Loucy (cell line): Measurements from ENCODE around the gene ECEL1.
"Not testable (repeated sequence)": the region's sequence is repeated elsewhere in the genome, so short reads cannot be mapped to it uniquely, and the experiment has no call there.

Experiments
- H2AFZ ChIP-seq: fragments of 200-600 bp; sonication (generic); 2 replicates; pipeline ENCODE4 v1.6.0; 2016; ENCODE audit warnings: antibody characterized with exemption, mild to moderate bottlenecking, low read length, moderate library complexity
- H3F3A ChIP-seq: fragments of 200-600 bp; 2 replicates; pipeline ENCODE4 v1.6.0; 2016; ENCODE audit warnings: antibody characterized with exemption, low read depth, mild to moderate bottlenecking
- H3K27me3 ChIP-seq: fragments of 200-600 bp; sonication (generic); 2 replicates; pipeline ENCODE4 v1.6.1; 2014; ENCODE audit warnings: low read length, mild to moderate bottlenecking; ENCODE audit not compliant: insufficient read depth, poor library complexity, severe bottlenecking
- H3K36me3 ChIP-seq: fragments of 200-600 bp; sonication (generic); 2 replicates; pipeline ENCODE4 v1.6.1; 2016; ENCODE audit warnings: low read length; ENCODE audit not compliant: insufficient read depth
- H3K4me1 ChIP-seq: fragments of 200-600 bp; sonication (generic); 2 replicates; pipeline ENCODE4 v1.5.1; 2014; ENCODE audit warnings: low read length, mild to moderate bottlenecking; ENCODE audit not compliant: insufficient read depth, poor library complexity, severe bottlenecking
- H3K4me2 ChIP-seq: fragments of 200-600 bp; sonication (generic); 2 replicates; pipeline ENCODE4 v1.6.0; 2014; ENCODE audit warnings: antibody characterized with exemption, low read length, low read depth, mild to moderate bottlenecking; ENCODE audit not compliant: poor library complexity, severe bottlenecking
- H3K4me3 ChIP-seq: fragments of 200-600 bp; sonication (generic); 2 replicates; pipeline ENCODE4 v1.5.1; 2014; ENCODE audit warnings: low read length, mild to moderate bottlenecking, mixed read lengths; ENCODE audit not compliant: poor library complexity, severe bottlenecking
- H3K79me2 ChIP-seq: fragments of 200-600 bp; sonication (generic); 2 replicates; pipeline ENCODE4 v1.6.1; 2014; ENCODE audit warnings: low read length; ENCODE audit not compliant: insufficient read depth
- H3K9ac ChIP-seq: fragments of 200-600 bp; sonication (generic); 2 replicates; pipeline ENCODE4 v1.6.0; 2014; ENCODE audit warnings: mild to moderate bottlenecking, low read depth, low read length, moderate library complexity; ENCODE audit not compliant: poor library complexity, severe bottlenecking
- H3K9me2 ChIP-seq: fragments of 200-600 bp; sonication (generic); replicated peaks from 2 replicates; pipeline ENCODE4 v1.6.1; 2016; ENCODE audit warnings: low read depth, low read length, mixed read lengths
- H3K9me3 ChIP-seq: fragments of 200-600 bp; sonication (generic); 2 replicates; pipeline ENCODE4 v1.6.1; 2014; ENCODE audit warnings: mild to moderate bottlenecking, antibody characterized with exemption, low read length, low read depth; ENCODE audit not compliant: insufficient read depth
- H4K20me1 ChIP-seq: fragments of 200-600 bp; sonication (generic); 2 replicates; pipeline ENCODE4 v1.6.0; 2014; ENCODE audit warnings: antibody characterized with exemption, low read length, mild to moderate bottlenecking; ENCODE audit not compliant: insufficient read depth, poor library complexity, severe bottlenecking
- EZH2phosphoT487 ChIP-seq: fragments of 200-600 bp; IDR thresholded peaks from 2 replicates; pipeline ENCODE4 v1.6.1; 2018; ENCODE audit warnings: antibody characterized with exemption, mild to moderate bottlenecking, moderate library complexity, borderline replicate concordance
- TF ChIP-seq, protein P1 (sequence below): fragments of 200-600 bp; sonication (generic); conservative IDR thresholded peaks from 2 replicates; pipeline ENCODE4 v1.5.1; 2014; ENCODE audit warnings: mild to moderate bottlenecking, antibody characterized with exemption, low read length

ECEL1 gene

DNA sequence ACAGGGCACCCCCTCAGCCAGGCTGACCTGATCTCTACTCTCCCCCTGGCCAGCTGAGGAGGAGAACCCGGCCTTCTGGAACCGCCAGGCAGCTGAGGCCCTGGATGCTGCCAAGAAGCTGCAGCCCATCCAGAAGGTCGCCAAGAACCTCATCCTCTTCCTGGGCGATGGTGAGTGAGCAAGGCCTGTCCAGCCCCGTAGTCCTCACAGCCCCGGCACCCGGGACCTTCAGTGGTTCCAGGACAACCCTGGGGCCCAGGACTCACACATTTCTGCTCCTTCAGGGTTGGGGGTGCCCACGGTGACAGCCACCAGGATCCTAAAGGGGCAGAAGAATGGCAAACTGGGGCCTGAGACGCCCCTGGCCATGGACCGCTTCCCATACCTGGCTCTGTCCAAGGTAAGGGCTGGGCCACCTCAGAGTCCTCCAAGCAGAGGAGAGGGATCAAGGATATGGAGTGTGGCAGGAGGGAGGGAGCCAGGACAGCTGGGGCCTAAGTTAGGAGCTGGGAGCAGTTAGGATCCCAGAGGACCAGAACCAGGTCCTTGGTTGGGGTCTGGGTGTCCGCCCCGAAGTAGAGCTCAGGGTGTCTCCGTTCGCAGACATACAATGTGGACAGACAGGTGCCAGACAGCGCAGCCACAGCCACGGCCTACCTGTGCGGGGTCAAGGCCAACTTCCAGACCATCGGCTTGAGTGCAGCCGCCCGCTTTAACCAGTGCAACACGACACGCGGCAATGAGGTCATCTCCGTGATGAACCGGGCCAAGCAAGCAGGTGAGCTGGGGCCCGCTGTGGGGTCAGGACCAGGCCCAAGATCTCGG, 31.1 kb downstream of the ECEL1 start:
- TF ChIP-seq, protein P1, sequence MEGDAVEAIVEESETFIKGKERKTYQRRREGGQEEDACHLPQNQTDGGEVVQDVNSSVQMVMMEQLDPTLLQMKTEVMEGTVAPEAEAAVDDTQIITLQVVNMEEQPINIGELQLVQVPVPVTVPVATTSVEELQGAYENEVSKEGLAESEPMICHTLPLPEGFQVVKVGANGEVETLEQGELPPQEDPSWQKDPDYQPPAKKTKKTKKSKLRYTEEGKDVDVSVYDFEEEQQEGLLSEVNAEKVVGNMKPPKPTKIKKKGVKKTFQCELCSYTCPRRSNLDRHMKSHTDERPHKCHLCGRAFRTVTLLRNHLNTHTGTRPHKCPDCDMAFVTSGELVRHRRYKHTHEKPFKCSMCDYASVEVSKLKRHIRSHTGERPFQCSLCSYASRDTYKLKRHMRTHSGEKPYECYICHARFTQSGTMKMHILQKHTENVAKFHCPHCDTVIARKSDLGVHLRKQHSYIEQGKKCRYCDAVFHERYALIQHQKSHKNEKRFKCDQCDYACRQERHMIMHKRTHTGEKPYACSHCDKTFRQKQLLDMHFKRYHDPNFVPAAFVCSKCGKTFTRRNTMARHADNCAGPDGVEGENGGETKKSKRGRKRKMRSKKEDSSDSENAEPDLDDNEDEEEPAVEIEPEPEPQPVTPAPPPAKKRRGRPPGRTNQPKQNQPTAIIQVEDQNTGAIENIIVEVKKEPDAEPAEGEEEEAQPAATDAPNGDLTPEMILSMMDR, result no peak
- no peak for TF ChIP-seq EZH2phosphoT487
- H3K27me3 ChIP-seq, result no peaks in the 10 kb centered on the region
- no peak overlapping the region for H3K4me2 ChIP-seq

DNA sequence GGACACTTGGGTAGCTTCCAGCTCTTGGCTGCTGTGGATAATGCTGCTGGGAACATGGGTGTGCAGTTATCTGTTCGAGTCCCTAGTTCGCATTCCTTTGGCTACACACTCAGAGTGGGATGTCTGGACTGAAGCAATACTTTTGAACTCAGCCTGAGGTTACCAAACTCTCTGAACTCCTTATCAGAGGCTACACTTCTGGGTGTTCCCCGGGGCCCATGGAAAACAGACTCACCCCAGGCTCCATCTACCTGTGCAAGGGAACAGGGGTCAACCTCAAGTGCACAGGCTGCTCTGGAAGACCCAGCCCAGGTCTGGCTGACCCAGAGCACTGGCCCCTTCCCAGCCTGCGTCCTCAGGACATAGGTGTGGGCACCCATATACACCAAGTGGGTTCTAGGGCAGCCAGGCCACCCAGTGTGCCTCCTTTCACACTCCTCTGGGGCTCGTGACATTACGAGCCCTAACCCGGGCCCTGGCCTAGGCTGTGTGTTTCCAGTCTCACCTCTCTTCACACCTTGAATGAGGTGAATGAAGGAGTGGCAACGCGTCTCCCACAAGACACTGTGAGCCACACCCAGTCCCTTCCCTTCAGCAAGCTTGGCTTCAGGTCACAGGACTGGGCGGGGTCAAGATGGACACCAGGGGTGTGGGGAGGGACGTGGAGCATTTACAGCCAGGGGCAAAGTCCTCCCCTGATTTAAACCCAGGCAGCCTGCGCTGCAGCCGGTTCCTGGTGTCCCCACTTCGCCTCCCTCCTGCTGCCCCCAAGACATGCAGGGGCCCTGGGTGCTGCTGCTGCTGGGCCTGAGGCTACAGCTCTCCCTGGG, 32.0 kb downstream of the ECEL1 start, which contains the start of gene ALPI:
Gene ALPI, plus strand, starts transcription at position 728 of the 830 bp plus-strand sequence. Its CDS starts 47 bp downstream, at position 775.
- Histone ChIP-seq H3K4me3 (no peak within 1 kb of the TSS), H4K20me1 (no peaks in the 10 kb centered on the region), H3K4me2 (no peak within 1 kb of the TSS), H3K4me1 (no peaks in the 10 kb centered on the region), H3K27me3 (no peaks in the 10 kb centered on the region), H3K9me3 (no peaks in the 10 kb centered on the region), H3F3A (no peaks in the 10 kb centered on the region), H3K9ac (no peak within 1 kb of the TSS), H3K36me3 (no peaks in the 10 kb centered on the region), H3K79me2 (no peaks in the 10 kb centered on the region), H3K9me2 (no peaks in the 10 kb centered on the region), H2AFZ (no peak within 1 kb of the TSS)
- TF ChIP-seq, protein P1, result no peak
- TF ChIP-seq EZH2phosphoT487, result no peak

More for the DNA sequence above, 31.1 kb downstream of the ECEL1 start:
- no peaks in the 10 kb centered on the region for H3K36me3 ChIP-seq
- H3K79me2 ChIP-seq, result no peaks in the 10 kb centered on the region
- no peak overlapping the region for H3K9ac ChIP-seq
- no peaks in the 10 kb centered on the region for H3K9me3 ChIP-seq
- H2AFZ ChIP-seq, result no peak overlapping the region
- no peaks in the 10 kb centered on the region for H3F3A ChIP-seq
- no peaks in the 10 kb centered on the region for H3K4me1 ChIP-seq
- H3K9me2 ChIP-seq, result no peaks in the 10 kb centered on the region
- H3K4me3 ChIP-seq, result no peak overlapping the region
- H4K20me1 ChIP-seq, result no peaks in the 10 kb centered on the region

DNA sequence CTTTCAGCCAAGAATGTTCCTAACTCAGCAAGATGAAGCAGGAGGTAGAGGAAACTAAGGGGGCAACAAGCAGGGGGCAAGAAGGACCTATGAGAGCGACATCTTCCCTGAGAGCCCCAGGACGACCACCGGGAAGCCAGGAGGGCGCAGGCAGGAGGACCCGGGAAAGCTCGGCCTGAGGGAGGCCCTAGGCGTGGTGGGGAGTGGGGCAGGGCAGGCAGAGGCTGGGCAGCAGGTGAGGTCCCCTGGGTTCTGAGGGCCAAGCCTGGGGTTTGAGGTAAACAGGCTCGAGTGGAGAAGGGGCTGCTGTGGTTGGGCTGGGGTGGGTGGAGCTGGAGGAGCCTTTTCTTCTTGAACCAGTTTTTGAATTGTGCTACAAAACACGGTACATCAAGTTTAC, 33.0 kb downstream of the ECEL1 start:
- Histone ChIP-seq H3K4me2 (no peak overlapping the region), H3K36me3 (no peaks in the 10 kb centered on the region), H3K9ac (no peak overlapping the region), H2AFZ (no peak overlapping the region), H3K9me2 (no peaks in the 10 kb centered on the region), H4K20me1 (no peaks in the 10 kb centered on the region), H3F3A (no peaks in the 10 kb centered on the region), H3K4me3 (no peak overlapping the region), H3K4me1 (peaks cover 7% of the 10 kb centered on the region), H3K27me3 (no peaks in the 10 kb centered on the region), H3K9me3 (no peaks in the 10 kb centered on the region), H3K79me2 (no peaks in the 10 kb centered on the region)
- TF ChIP-seq, protein P1, result no peak
- TF ChIP-seq EZH2phosphoT487, result no peak

DNA sequence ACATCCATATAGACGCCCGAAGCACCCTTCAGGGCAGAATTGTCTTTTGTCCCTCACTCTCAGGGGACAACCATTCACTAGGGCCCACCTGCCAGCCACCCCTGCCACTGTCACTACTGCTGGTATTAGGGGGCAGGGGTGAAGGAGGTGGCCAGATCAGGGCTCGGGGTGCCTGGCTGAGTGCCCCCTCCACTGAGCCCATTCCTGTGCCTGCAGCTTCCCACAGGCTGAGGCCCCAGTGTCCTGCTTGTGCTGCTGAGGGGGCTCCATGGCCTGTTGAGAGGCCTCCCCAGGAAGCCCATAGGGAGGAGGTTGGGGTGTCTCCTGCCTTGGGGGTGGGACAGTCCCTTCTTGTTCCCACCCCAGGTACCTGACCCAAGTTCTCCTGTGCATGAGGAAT, 36.0 kb downstream of the ECEL1 start:
- not testable (repeated sequence) for H3K9me3 ChIP-seq, H3K4me1 ChIP-seq, H3K4me3 ChIP-seq, H3F3A ChIP-seq, H3K27me3 ChIP-seq, H2AFZ ChIP-seq, H3K9ac ChIP-seq, H3K4me2 ChIP-seq, H3K9me2 ChIP-seq, H4K20me1 ChIP-seq, H3K79me2 ChIP-seq, H3K36me3 ChIP-seq
